ENCODE measurements around the gene CRTC2. TPM values are rescaled to one million over a fixed set of nuclear protein-coding genes. Genes with fewer than 3 reads are reported as not detected.

Gene CRTC2
- total and polyA plus RNA-seq, 2 donors (not counting 1 experiment from before 2014, with no cell fraction given) = 2.6 to 7.1 TPM

GRCh38 chr1:153958961-153959260, 499 bp upstream of the CRTC2 start:
- peak overlapping the region; percentile 53 for H3K27ac ChIP-seq (ENCODE audit: insufficient read depth, low read length)
- no peak overlapping the region for H3K9ac ChIP-seq (ENCODE audit: insufficient read depth, low read length)
- H2AFZ ChIP-seq (ENCODE audit: low read length) = no peak overlapping the region
- peaks cover 18% of the 10 kb centered on the region for H3K4me1 ChIP-seq (ENCODE audit: control insufficient read depth, extremely low read depth, insufficient read depth, low read length)
- peak overlapping the region; percentile 70 for H3K4me2 ChIP-seq (ENCODE audit: extremely low read depth, insufficient read depth, low read length)
- peaks cover 45% of the 10 kb centered on the region for H3K79me2 ChIP-seq (ENCODE audit: control insufficient read depth, insufficient read depth, low read length)
- peak overlapping the region in 2 of 4 experiments; percentile 43 to 88 for H3K4me3 ChIP-seq (replicated peaks in 1 of 4; ENCODE audit: control extremely low read depth in 1 of 4, insufficient read depth in 1 of 4, low read depth in 3 of 4, low read length in 4 of 4)
- H3K36me3 ChIP-seq (ENCODE audit: control insufficient read depth, insufficient read depth, low read length) = peaks cover 4% of the 10 kb centered on the region
- no peaks in the 10 kb centered on the region for H3K27me3 ChIP-seq (ENCODE audit: control insufficient read depth, insufficient read depth, low read length)
- TF ChIP-seq CTCF (conservative IDR thresholded peaks at IDR 0.05 in 1 of 2, IDR thresholded peaks at IDR 0.05 in 1 of 2; ENCODE audit: low read depth in 1 of 2, low read length in 2 of 2) (no peak), EZH2 (IDR thresholded peaks at IDR 0.05; ENCODE audit: low read length, missing control alignments) (no peak)
- H4K20me1 ChIP-seq (ENCODE audit: control insufficient read depth, extremely low read depth, insufficient read depth, low read length) = no peaks in the 10 kb centered on the region
- H3K9me3 ChIP-seq (ENCODE audit: control insufficient read depth, insufficient read depth, low read depth, low read length) = no peaks in the 10 kb centered on the region
- no peak for DNase-seq (ENCODE audit: low read depth in 2 of 2)

- H3K4me2 ChIP-seq (ENCODE audit: extremely low read depth, insufficient read depth, low read length) = peak overlapping the region; percentile 93
- H3K27me3 ChIP-seq (ENCODE audit: control insufficient read depth, insufficient read depth, low read length) = no peaks in the 10 kb centered on the region
- H3K9me3 ChIP-seq (ENCODE audit: control insufficient read depth, insufficient read depth, low read depth, low read length) = no peaks in the 10 kb centered on the region
- H2AFZ ChIP-seq (ENCODE audit: low read length) = no peak overlapping the region
- H3K79me2 ChIP-seq (ENCODE audit: control insufficient read depth, insufficient read depth, low read length) = peaks cover 47% of the 10 kb centered on the region
- H4K20me1 ChIP-seq (ENCODE audit: control insufficient read depth, extremely low read depth, insufficient read depth, low read length) = no peaks in the 10 kb centered on the region
- TF ChIP-seq CTCF (conservative IDR thresholded peaks at IDR 0.05 in 1 of 2, IDR thresholded peaks at IDR 0.05 in 1 of 2; ENCODE audit: low read depth in 1 of 2, low read length in 2 of 2) (no peak), EZH2 (IDR thresholded peaks at IDR 0.05; ENCODE audit: low read length, missing control alignments) (no peak)
- DNase-seq (ENCODE audit: low read depth in 2 of 2) = peak in 1 of 2 donors; percentile 36
- H3K4me3 ChIP-seq (replicated peaks in 1 of 4; ENCODE audit: control extremely low read depth in 1 of 4, insufficient read depth in 1 of 4, low read depth in 3 of 4, low read length in 4 of 4) = peak overlapping the region; percentile 72 to 96 (median 84)
- H3K9ac ChIP-seq (ENCODE audit: insufficient read depth, low read length) = peak overlapping the region; percentile 86
- H3K4me1 ChIP-seq (ENCODE audit: control insufficient read depth, extremely low read depth, insufficient read depth, low read length) = peaks cover 15% of the 10 kb centered on the region
- H3K27ac ChIP-seq (ENCODE audit: insufficient read depth, low read length) = peak overlapping the region; percentile 53
- peaks cover 6% of the 10 kb centered on the region for H3K36me3 ChIP-seq (ENCODE audit: control insufficient read depth, insufficient read depth, low read length)
Observed at GRCh38 chr1:153957744-153958110, 685 bp downstream of the CRTC2 start.

- DNase-seq (ENCODE audit: low read depth in 2 of 2) = no peak
- Histone ChIP-seq H3K36me3 (ENCODE audit: control insufficient read depth, insufficient read depth, low read length) (peaks cover 9% of the 10 kb centered on the region), H3K27me3 (ENCODE audit: control insufficient read depth, insufficient read depth, low read length) (no peaks in the 10 kb centered on the region), H3K4me2 (ENCODE audit: extremely low read depth, insufficient read depth, low read length) (peak overlapping the region; percentile 93), H3K9ac (ENCODE audit: insufficient read depth, low read length) (peak overlapping the region; percentile 86), H3K9me3 (ENCODE audit: control insufficient read depth, insufficient read depth, low read depth, low read length) (no peaks in the 10 kb centered on the region), H4K20me1 (ENCODE audit: control insufficient read depth, extremely low read depth, insufficient read depth, low read length) (no peaks in the 10 kb centered on the region), H3K4me1 (ENCODE audit: control insufficient read depth, extremely low read depth, insufficient read depth, low read length) (peaks cover 10% of the 10 kb centered on the region), H2AFZ (ENCODE audit: low read length) (no peak overlapping the region), H3K4me3 (replicated peaks in 1 of 4; ENCODE audit: control extremely low read depth in 1 of 4, insufficient read depth in 1 of 4, low read depth in 3 of 4, low read length in 4 of 4) (peak overlapping the region; percentile 72 to 96 (median 84)), H3K79me2 (ENCODE audit: control insufficient read depth, insufficient read depth, low read length) (peaks cover 41% of the 10 kb centered on the region), H3K27ac (ENCODE audit: insufficient read depth, low read length) (peak overlapping the region; percentile 53)
- TF ChIP-seq CTCF (conservative IDR thresholded peaks at IDR 0.05 in 1 of 2, IDR thresholded peaks at IDR 0.05 in 1 of 2; ENCODE audit: low read depth in 1 of 2, low read length in 2 of 2) (no peak), EZH2 (IDR thresholded peaks at IDR 0.05; ENCODE audit: low read length, missing control alignments) (no peak)
Observed at GRCh38 chr1:153956997-153957715, 1.3 kb downstream of the CRTC2 start.

Measured in fibroblast of lung (primary cell).